Gastrocnemius medialis (tissue), 4 donors: ENCODE data around the gene PUS3. TPM values are rescaled to one million over a fixed set of nuclear protein-coding genes. Genes with fewer than 3 reads are reported as not detected.

Experiments used
- ATAC-seq, 2 donors: fragments of 150-250 bp; one replicate each; pipeline ENCODE4 v1.9.1; 2016
- DNase-seq, 2 donors: peaks; one replicate each; pipeline ENCODE4 v3.0.0-alpha.2; 2019
- H3K27ac ChIP-seq, 4 donors: fragments of 200-600 bp; sonication (generic); 1 replicate in 1 of 4; 2 replicates in 3 of 4; pipeline ENCODE4 v1.5.1; 2016 to 2018; ENCODE audit warnings: mild to moderate bottlenecking in 2 of 4, moderate library complexity in 1 of 4
- H3K27me3 ChIP-seq, 3 donors: fragments of 200-600 bp; sonication (generic) in 2 of 3; 1 replicate in 1 of 3; 2 replicates in 2 of 3; pipeline versions ENCODE4 v1.5.1 to v1.6.0; 2016 to 2019; ENCODE audit warnings: mild to moderate bottlenecking in 1 of 3, moderate library complexity in 1 of 3
- H3K36me3 ChIP-seq, 2 donors: fragments of 200-600 bp; sonication (generic) in 1 of 2; one replicate each; pipeline ENCODE4 v1.5.1; 2017 to 2018
- H3K4me1 ChIP-seq, 2 donors: fragments of 200-600 bp; sonication (generic) in 1 of 2; one replicate each; pipeline ENCODE4 v1.5.1; 2016 to 2017; ENCODE audit warnings: mild to moderate bottlenecking in 2 of 2
- H3K4me3 ChIP-seq, 4 donors: fragments of 200-600 bp; sonication (generic) in 3 of 4; 1 replicate in 1 of 4; 2 replicates in 3 of 4; pipeline ENCODE4 v1.5.1; 2016 to 2019; ENCODE audit warnings: mild to moderate bottlenecking in 2 of 4
- H3K9me3 ChIP-seq, 3 donors: fragments of 200-600 bp; sonication (generic) in 2 of 3; 1 replicate in 1 of 3; 2 replicates in 2 of 3; pipeline ENCODE4 v1.5.1; 2016 to 2019
- POLR2A ChIP-seq, 2 donors: fragments of 450-650 bp; IDR thresholded peaks; one replicate each; pipeline ENCODE4 v1.6.1; 2017; ENCODE audit warnings: antibody characterized with exemption in 2 of 2, mild to moderate bottlenecking in 2 of 2, moderate library complexity in 2 of 2
- in situ Hi-C, 4 donors: fragments of 200-750 bp; cut with MboI; loops; one replicate each; pipeline versions ENCODE4 v1.15.0 to v1.8.0; 2017; ENCODE audit warnings: low sequenced_read_pairs in 4 of 4
- intact Hi-C: fragments of 100-400 bp; cut with DNase I; formaldehyde crosslinking; loops from one replicate; pipeline ENCODE4 v1.15.1; 2023; ENCODE audit warnings: low total_unique reads
- total RNA-seq, 4 donors: library from RNA; depleted of rRNA; stranded (reverse); fragments of >200 nt; gene quantifications; one replicate each; pipeline versions ENCODE4 v1.1.0 to v1.2.3, GENCODE V29; 2016
- TF ChIP-seq, protein P1 (sequence below), 5 experiments: fragments of 450-650 bp in 3 of 5; fragments of 200-600 bp in 2 of 5; sonication (generic) in 2 of 5; IDR thresholded peaks in 4 of 5; conservative IDR thresholded peaks in 1 of 5; 1 replicate in 4 of 5; 2 replicates in 1 of 5; pipeline ENCODE4 v1.5.1; 2016 to 2019; ENCODE audit warnings: antibody characterized with exemption in 5 of 5, mild to moderate bottlenecking in 3 of 5, moderate library complexity in 3 of 5

PUS3 gene
- total RNA-seq, 4 donors from 2014 or later = 7.0 to 13.5 (median 11.7) TPM

DNA sequence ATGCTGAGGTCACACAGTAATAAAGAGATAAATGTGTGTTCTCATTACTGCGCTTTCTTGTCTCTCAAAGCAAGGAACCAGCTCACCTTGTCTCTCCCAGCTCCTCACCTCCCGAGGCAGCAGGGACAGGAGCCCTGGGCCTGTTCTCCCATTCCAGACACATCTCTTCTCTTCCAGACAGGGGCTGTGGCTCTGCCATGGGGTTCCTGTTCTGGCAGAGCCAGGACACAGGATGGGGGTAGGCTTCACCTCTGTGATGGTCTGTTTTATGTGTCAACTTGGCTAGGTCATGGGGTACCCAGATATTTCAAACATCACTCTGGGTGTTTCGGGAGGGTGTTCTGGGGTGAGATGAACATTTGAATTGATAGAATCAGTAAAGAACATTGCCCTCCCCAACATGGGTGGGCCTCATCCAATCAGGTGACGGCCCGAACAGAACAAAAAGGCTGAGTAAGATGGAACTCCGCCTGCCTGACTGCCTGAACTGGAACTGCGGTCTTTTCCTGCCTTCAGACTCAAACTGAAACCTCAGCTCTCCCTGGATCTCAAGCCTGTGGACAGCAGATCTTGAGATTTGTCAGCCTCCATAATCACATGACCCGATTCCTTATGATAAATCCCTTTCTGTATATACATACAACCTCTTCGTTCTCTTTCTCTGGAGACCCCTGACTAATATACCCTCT lies 40.8 kb upstream of the PUS3 start:
- TF ChIP-seq, protein P1, sequence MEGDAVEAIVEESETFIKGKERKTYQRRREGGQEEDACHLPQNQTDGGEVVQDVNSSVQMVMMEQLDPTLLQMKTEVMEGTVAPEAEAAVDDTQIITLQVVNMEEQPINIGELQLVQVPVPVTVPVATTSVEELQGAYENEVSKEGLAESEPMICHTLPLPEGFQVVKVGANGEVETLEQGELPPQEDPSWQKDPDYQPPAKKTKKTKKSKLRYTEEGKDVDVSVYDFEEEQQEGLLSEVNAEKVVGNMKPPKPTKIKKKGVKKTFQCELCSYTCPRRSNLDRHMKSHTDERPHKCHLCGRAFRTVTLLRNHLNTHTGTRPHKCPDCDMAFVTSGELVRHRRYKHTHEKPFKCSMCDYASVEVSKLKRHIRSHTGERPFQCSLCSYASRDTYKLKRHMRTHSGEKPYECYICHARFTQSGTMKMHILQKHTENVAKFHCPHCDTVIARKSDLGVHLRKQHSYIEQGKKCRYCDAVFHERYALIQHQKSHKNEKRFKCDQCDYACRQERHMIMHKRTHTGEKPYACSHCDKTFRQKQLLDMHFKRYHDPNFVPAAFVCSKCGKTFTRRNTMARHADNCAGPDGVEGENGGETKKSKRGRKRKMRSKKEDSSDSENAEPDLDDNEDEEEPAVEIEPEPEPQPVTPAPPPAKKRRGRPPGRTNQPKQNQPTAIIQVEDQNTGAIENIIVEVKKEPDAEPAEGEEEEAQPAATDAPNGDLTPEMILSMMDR (IDR thresholded peaks at IDR 0.05 in 4 of 5, conservative IDR thresholded peaks at IDR 0.05 in 1 of 5) = no peak
- no peak for TF ChIP-seq POLR2A (IDR thresholded peaks at IDR 0.05)
- Histone ChIP-seq H3K9me3 (no peaks in the 10 kb centered on the region), H3K27me3 (no peaks in the 10 kb centered on the region), H3K36me3 (no peaks in the 10 kb centered on the region), H3K27ac (no peak overlapping the region), H3K4me1 (peaks cover 0 to 6% of the 10 kb centered on the region in 2 donors), H3K4me3 (no peak overlapping the region)
- no peak for DNase-seq
- intact Hi-C loops = no loop called here
- in situ Hi-C loops = no loop called here
- ATAC-seq = no peak

DNA sequence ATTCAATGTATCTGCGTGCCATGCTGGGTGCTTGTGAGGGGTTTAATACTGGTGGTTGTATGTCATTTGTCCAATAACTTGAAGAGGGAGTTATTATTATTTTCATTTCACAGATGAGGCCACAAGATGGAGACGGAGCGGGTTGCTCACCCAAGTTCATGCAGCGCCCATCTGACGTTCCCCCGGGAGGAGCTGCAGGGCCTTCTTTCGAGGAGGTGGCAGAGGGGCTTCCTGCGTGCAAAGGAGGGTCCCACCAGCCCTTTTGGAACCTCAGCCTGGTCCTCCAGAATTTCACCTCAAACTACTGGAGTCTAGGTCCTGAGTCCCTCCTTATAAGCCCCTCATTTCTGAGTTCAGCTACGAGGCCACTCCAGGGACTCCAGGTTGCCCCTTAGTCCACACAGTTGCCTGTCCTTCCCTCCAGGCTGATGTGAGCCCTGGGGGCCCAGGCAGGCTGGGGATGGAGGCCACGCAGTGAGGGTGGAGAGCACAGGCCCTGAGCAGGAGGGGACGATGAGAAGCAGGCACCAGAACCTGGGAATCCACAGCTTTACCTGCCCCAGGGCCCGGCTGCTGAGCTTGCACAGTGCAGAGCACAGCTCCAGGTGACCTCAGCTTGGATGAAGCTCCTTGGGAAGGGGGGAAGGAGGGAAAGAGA lies 39.9 kb upstream of the PUS3 start:
- intact Hi-C loops = loop anchor here (1.0 kb wide), 2 partner anchors 173 to 251 kb away; no protein-coding TSS in a partner anchor
- in situ Hi-C loops = no loop called here

DNA sequence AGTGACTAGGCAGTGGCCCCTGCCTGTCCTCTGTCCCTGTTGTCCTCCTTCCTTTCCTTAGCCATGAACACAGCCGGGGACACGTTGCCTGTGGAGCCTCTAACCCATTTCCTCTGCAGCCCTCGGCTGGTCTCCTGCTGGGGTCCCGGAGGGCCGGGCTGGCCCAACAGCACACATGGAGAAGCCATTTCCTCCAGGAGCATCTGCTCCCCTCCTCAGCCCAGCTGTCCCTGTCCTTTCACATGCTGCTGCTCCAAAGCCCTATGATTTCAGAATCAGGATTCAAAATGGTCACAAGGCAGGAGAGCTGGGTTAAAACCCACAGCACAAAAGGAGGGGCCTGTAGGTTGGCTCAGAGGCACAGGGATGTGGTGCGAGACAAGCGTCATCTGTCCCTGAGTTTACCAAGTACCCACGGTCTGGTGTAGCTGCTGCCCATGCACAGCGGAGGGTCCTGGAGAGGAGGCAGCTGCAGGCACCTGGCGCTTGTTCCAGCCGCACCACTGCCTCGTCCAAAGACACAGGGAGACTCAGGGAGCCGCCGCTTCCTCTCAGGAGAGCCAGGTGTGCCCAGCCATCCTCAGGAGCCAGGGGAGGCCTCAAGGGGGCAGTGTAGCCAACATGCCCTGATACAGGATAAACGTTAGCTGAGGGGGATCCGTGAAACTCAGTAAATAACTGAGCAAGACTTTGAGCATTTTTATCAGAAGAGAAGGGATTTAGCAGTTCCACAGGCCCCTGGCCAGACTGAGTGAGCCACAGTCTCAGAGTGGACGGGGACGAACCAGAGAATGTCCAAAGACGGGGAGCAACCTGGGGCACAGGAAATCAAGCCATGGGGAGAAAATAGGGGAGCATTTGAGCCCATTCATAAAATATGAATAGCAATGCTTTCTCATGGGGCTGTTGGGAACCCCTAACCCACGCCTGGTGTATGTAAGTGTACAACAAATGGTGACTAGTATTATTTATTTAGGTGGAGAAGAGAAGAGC lies 38.9 kb upstream of the PUS3 start:
- Histone ChIP-seq H3K27me3 (no peaks in the 10 kb centered on the region), H3K36me3 (no peaks in the 10 kb centered on the region), H3K4me3 (peak overlapping the region in 1 of 4 donors; percentile 10), H3K27ac (peak overlapping the region in 2 of 4 donors; percentile 26 to 54), H3K9me3 (no peaks in the 10 kb centered on the region), H3K4me1 (peaks cover 0 to 6% of the 10 kb centered on the region in 2 donors)
- peak in 1 of 2 donors; percentile 26 for DNase-seq
- intact Hi-C loops = loop anchor here (1.0 kb wide), 2 partner anchors 174 to 252 kb away; no protein-coding TSS in a partner anchor
- TF ChIP-seq, protein P1 (IDR thresholded peaks at IDR 0.05 in 4 of 5, conservative IDR thresholded peaks at IDR 0.05 in 1 of 5) = peak in 4 of 5 experiments; percentile 28 to 76 (median 63)
- no peak for TF ChIP-seq POLR2A (IDR thresholded peaks at IDR 0.05)
- ATAC-seq = peak; percentile 25 to 62
- in situ Hi-C loops = no loop called here

More for the DNA sequence above, 39.9 kb upstream of the PUS3 start:
- H3K27ac ChIP-seq = peak overlapping the region in 1 of 4 donors; percentile 54
- no peak for DNase-seq
- no peak for TF ChIP-seq POLR2A (IDR thresholded peaks at IDR 0.05)
- TF ChIP-seq, protein P1 (IDR thresholded peaks at IDR 0.05 in 4 of 5, conservative IDR thresholded peaks at IDR 0.05 in 1 of 5) = no peak
- H3K4me3 ChIP-seq = no peak overlapping the region
- no peaks in the 10 kb centered on the region for H3K27me3 ChIP-seq
- peaks cover 0 to 6% of the 10 kb centered on the region in 2 donors for H3K4me1 ChIP-seq
- no peaks in the 10 kb centered on the region for H3K36me3 ChIP-seq
- no peaks in the 10 kb centered on the region for H3K9me3 ChIP-seq
- no peak for ATAC-seq

DNA sequence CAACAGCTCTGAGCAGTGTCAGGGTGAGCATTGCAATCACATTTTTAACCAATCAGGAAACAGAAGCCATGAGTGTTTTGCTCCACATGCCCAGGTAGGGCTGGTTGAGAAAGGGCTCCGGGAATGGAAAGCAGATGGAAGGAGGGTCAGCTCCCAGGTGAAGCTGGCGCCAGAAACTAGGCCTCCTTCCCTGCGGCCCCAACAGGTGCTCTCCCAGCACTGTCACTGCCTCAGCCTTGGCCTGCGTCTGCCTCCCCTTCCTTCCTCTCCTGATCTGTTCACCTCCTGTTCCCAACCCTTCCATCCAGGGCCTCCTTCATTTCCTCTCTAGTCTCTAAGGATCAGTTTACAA lies 38.2 kb upstream of the PUS3 start:
- Histone ChIP-seq H3K36me3 (no peaks in the 10 kb centered on the region), H3K27me3 (no peaks in the 10 kb centered on the region), H3K27ac (peak overlapping the region in 3 of 4 donors; percentile 6 to 48 (median 33)), H3K9me3 (no peaks in the 10 kb centered on the region), H3K4me3 (no peak overlapping the region), H3K4me1 (peaks cover 0 to 6% of the 10 kb centered on the region in 2 donors)
- ATAC-seq (no peak), DNase-seq (no peak)
- intact Hi-C loops = no loop called here
- no peak for TF ChIP-seq POLR2A (IDR thresholded peaks at IDR 0.05)
- TF ChIP-seq, protein P1 (IDR thresholded peaks at IDR 0.05 in 4 of 5, conservative IDR thresholded peaks at IDR 0.05 in 1 of 5) = no peak
- in situ Hi-C loops = no loop called here
